OCI-LY7 (cell line): ENCODE measurements around the gene PPM1M. TPM values are rescaled to one million over a fixed set of nuclear protein-coding genes. Genes with fewer than 3 reads are reported as not detected.

Experiments used
- BruUV-seq: library from RNA; stranded (reverse); fragments of 400-500 nt; replicated peaks from 2 replicates; lab custom pipeline; 2021; lab: Mats Ljungman, UMichigan
- CTCF ChIA-PET: fragments of 300-600 bp; sonication (Branson Sonifier 250); formaldehyde crosslinking; loops from one replicate; lab custom pipeline; 2022; ENCODE audit warnings: antibody characterized with exemption; ENCODE audit not compliant: unreplicated experiment; lab: Charles Lee
- POLR2A ChIA-PET: fragments of 300-600 bp; sonication (Branson Sonifier 250); formaldehyde crosslinking; loops from one replicate; lab custom pipeline; 2022; ENCODE audit warnings: antibody characterized with exemption; lab: Charles Lee
- DNase-seq: peaks from one replicate; pipeline ENCODE4 v3.0.0-alpha.2; 2015; ENCODE audit warnings: low spot score
- H2AFZ ChIP-seq: fragments of 200-600 bp; sonication (generic), shearing (Covaris generic); 2 replicates; pipeline ENCODE4 v1.6.1; 2014; ENCODE audit warnings: mild to moderate bottlenecking, antibody characterized with exemption, low read length, moderate library complexity
- H3K27ac ChIP-seq: fragments of 200-600 bp; sonication (generic); 2 replicates; pipeline ENCODE4 v1.5.1; 2014; ENCODE audit warnings: mixed run types, low read depth, mild to moderate bottlenecking, moderate library complexity, low read length, inconsistent platforms; ENCODE audit not compliant: poor library complexity, severe bottlenecking
- H3K36me3 ChIP-seq: fragments of 200-600 bp; sonication (generic); 2 replicates; pipeline ENCODE4 v1.6.1; 2014; ENCODE audit warnings: mild to moderate bottlenecking, antibody characterized with exemption, low read length, moderate library complexity, mixed read lengths; ENCODE audit not compliant: insufficient read depth
- H3K4me1 ChIP-seq: fragments of 200-600 bp; sonication (generic); 2 replicates; pipeline ENCODE4 v1.5.1; 2014; ENCODE audit warnings: mild to moderate bottlenecking, low read length; ENCODE audit not compliant: insufficient read depth, poor library complexity, severe bottlenecking
- H3K4me2 ChIP-seq: fragments of 200-600 bp; sonication (generic); 2 replicates; pipeline ENCODE4 v1.6.1; 2014; ENCODE audit warnings: mild to moderate bottlenecking, low read length
- H3K4me3 ChIP-seq: fragments of 200-600 bp; sonication (generic); 2 replicates; pipeline ENCODE4 v1.5.1; 2014; ENCODE audit warnings: mild to moderate bottlenecking, low read depth, low read length; ENCODE audit not compliant: poor library complexity, severe bottlenecking
- H3K79me2 ChIP-seq: fragments of 200-600 bp; sonication (generic); 2 replicates; pipeline ENCODE4 v1.6.1; 2016; ENCODE audit warnings: low read depth, mild to moderate bottlenecking, low read length, moderate library complexity, mixed read lengths; ENCODE audit not compliant: insufficient read depth
- H3K9me2 ChIP-seq: fragments of 200-600 bp; sonication (generic); 2 replicates; pipeline ENCODE4 v1.6.1; 2016; ENCODE audit warnings: mild to moderate bottlenecking, low read length, mixed read lengths; ENCODE audit not compliant: insufficient read depth
- H3K9me3 ChIP-seq: fragments of 200-600 bp; sonication (generic); 2 replicates; pipeline ENCODE4 v1.6.1; 2014; ENCODE audit warnings: mild to moderate bottlenecking, mixed run types, low read length, mixed read lengths
- H4K20me1 ChIP-seq: fragments of 200-600 bp; sonication (generic); 2 replicates; pipeline ENCODE4 v1.6.1; 2014; ENCODE audit warnings: mild to moderate bottlenecking, antibody characterized with exemption, low read length, moderate library complexity, mixed read lengths; ENCODE audit not compliant: insufficient read depth
- CTCF ChIP-seq: fragments of 200-600 bp; sonication (generic); conservative IDR thresholded peaks from 2 replicates; pipeline ENCODE4 v1.5.1; 2014; ENCODE audit warnings: mild to moderate bottlenecking, antibody characterized with exemption, low read length, moderate library complexity, mixed read lengths
- EZH2phosphoT487 ChIP-seq: fragments of 200-600 bp; sonication (generic); IDR thresholded peaks from 2 replicates; pipeline ENCODE4 v1.6.1; 2018; ENCODE audit warnings: low read depth, borderline replicate concordance, mild to moderate bottlenecking, mixed run types, antibody characterized with exemption, low read length, moderate library complexity, mixed read lengths
- intact Hi-C: fragments of 100-400 bp; cut with micrococcal nuclease; formaldehyde crosslinking; loops from one replicate; pipeline ENCODE4 v1.10.0; 2022; ENCODE audit not compliant: unreplicated experiment
- total RNA-seq, 2 experiments: library from RNA; depleted of rRNA in 1 of 2; stranded (reverse); fragments of >200 nt in 1 of 2; shearing (Covaris generic) in 1 of 2; gene quantifications; 2 replicates each; pipeline ENCODE4 v1.2.3, GENCODE V29; 2014 to 2022

Gene PPM1M
- total RNA-seq, 2 experiments from 2014 or later: 4.4 to 15.6 TPM

DNA sequence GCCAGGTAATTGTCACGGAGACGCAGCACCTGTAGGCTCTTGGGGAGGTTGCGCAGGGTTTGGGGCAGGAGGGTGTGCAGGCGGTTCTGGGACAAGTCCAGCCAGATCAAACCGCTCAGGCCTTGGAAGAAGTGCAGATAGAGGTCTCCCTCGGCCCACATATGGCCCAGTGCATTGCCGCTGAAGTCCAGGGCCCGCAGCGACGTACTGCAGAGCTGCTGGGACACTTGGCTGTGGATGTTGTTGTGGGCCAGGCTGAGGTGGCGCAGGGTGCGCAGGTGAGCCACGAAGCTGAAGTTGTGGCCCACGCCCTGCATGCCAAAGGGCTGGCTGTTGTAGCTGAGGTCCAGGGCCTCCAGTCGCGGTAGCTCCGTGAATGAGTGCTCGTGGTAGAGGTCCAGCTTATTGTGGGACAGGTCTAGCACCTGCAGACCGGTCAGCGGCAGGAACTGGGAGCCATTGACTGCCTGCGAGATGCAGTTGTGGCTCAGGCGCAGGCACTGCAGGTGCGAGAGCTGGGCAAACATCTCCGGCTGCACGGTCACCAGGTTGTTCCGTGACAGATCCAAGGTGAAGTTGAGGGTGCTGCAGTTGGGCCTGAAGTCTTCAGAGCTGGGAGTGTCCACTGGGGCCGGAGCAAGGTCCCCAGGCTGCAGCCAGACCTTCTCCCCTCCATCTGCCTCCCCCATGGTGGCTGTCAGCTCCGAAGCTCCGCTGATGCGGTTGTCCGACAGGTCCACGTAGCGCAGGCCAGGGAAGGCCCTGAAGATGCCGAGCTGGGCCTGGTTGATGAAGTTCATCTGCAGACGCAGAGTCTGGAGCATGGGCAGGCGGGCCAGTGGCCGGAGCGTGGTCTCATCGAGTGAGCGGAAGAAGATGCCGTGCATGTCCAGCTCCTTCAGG is 23.0 kb upstream of the PPM1M start:
- Histone ChIP-seq H3K27ac (no peak overlapping the region), H3K4me3 (no peak overlapping the region), H4K20me1 (no peaks in the 10 kb centered on the region; the same call in 1 of the 2 replicates), H3K79me2 (peaks cover 22% of the 10 kb centered on the region; the same call in 1 of the 2 replicates), H3K4me1 (peaks cover 45% of the 10 kb centered on the region), H3K36me3 (peaks cover 57% of the 10 kb centered on the region; the same call in 1 of the 2 replicates), H3K9me2 (no peaks in the 10 kb centered on the region), H3K9me3 (no peaks in the 10 kb centered on the region), H3K4me2 (no peak overlapping the region), H2AFZ (no peak overlapping the region)
- ChIA-PET CTCF (interaction anchor here (0.7 to 1.0 kb wide), 2 partner anchors 9 to 50 kb away, joined by 3 to 4 read pairs; no protein-coding TSS in a partner anchor), POLR2A (interaction anchor here (1.6 kb wide), 1 partner anchor 16 kb away, joined by 4 read pairs; the partner anchor contains the start of gene TWF2)
- intact Hi-C loops: no loop called here
- TF ChIP-seq CTCF: no peak
- TF ChIP-seq EZH2phosphoT487: no peak
- no peak for DNase-seq
- TSS peak; percentile 33 for BruUV-seq

GRCh38 chr3:52223449-52224408 is 21.8 kb upstream of the PPM1M start:
- peak overlapping the region; percentile 90 for H3K4me2 ChIP-seq
- intact Hi-C loops: no loop called here

More at GRCh38 chr3:52223449-52224408, 21.8 kb upstream of the PPM1M start:
- H3K27ac ChIP-seq: peak overlapping the region; percentile 91
- TF ChIP-seq CTCF (no peak), EZH2phosphoT487 (no peak)
- H3K9me2 ChIP-seq: no peaks in the 10 kb centered on the region
- ChIA-PET POLR2A (interaction anchor here (1.1 to 2.0 kb wide), 5 partner anchors 15 to 168 kb away, joined by 3 to 16 read pairs (median 4); partner anchors contain the start of genes POC1A, TWF2 and WDR82), CTCF (no interaction called here)
- BruUV-seq: no TSS peak
- peaks cover 45% of the 10 kb centered on the region for H3K4me1 ChIP-seq
- no peaks in the 10 kb centered on the region; the same call in 1 of the 2 replicates for H4K20me1 ChIP-seq
- H2AFZ ChIP-seq: no peak overlapping the region
- H3K36me3 ChIP-seq: peaks cover 53% of the 10 kb centered on the region; the same call in 1 of the 2 replicates
- H3K79me2 ChIP-seq: peaks cover 22% of the 10 kb centered on the region; the same call in 1 of the 2 replicates
- DNase-seq: no peak
- peak overlapping the region; percentile 73 for H3K4me3 ChIP-seq
- H3K9me3 ChIP-seq: no peaks in the 10 kb centered on the region
